DND-41 (cell line): ENCODE data around the gene MBOAT7.
"Not testable (repeated sequence)": the region's sequence is repeated elsewhere in the genome, so short reads cannot be mapped to it uniquely, and the experiment has no call there.

Experiments used
- ATAC-seq: fragments of 200-7000 bp; cut with Tn5 transposase; 3 replicates; pipeline ENCODE4 v1.9.1; 2021; ENCODE audit warnings: low read depth; ENCODE audit not compliant: insufficient read depth
- DNase-seq: peaks from one replicate; pipeline ENCODE4 v3.0.0-alpha.2; 2020
- H2AFZ ChIP-seq: 2 replicates; pipeline ENCODE4 v1.6.0; 2012; ENCODE audit warnings: low read depth, low read length
- H3K27ac ChIP-seq: 2 replicates; pipeline ENCODE4 v1.5.1; 2012; ENCODE audit warnings: low read length, inconsistent platforms
- H3K27me3 ChIP-seq: fragments of 200-600 bp; sonication (generic); 2 replicates; pipeline ENCODE4 v1.6.0; 2012; ENCODE audit warnings: low read length, mild to moderate bottlenecking, inconsistent platforms; ENCODE audit not compliant: insufficient read depth, poor library complexity
- H3K36me3 ChIP-seq: 2 replicates; pipeline ENCODE4 v1.5.1; 2012; ENCODE audit warnings: low read length, inconsistent platforms; ENCODE audit not compliant: insufficient read depth
- H3K4me1 ChIP-seq: 2 replicates; pipeline ENCODE4 v1.5.1; 2012; ENCODE audit warnings: mild to moderate bottlenecking, low read length; ENCODE audit not compliant: insufficient read depth
- H3K4me2 ChIP-seq: 2 replicates; pipeline ENCODE4 v1.6.0; 2012; ENCODE audit warnings: mild to moderate bottlenecking, moderate library complexity, low read length, inconsistent platforms; ENCODE audit not compliant: insufficient read depth
- H3K4me3 ChIP-seq, 2 experiments: fragments of 200-600 bp in 1 of 2; shearing (Covaris generic) in 1 of 2; 2 replicates each; pipeline ENCODE4 v1.5.1; 2012 to 2016; ENCODE audit warnings: inconsistent platforms in 2 of 2, low read length in 2 of 2, mild to moderate bottlenecking in 2 of 2, low read depth in 1 of 2, moderate library complexity in 1 of 2
- H3K79me2 ChIP-seq: 2 replicates; pipeline ENCODE4 v1.6.0; 2012; ENCODE audit warnings: low read length, inconsistent platforms; ENCODE audit not compliant: insufficient read depth
- H3K9ac ChIP-seq: 2 replicates; pipeline ENCODE4 v1.6.0; 2012; ENCODE audit warnings: low read depth, mild to moderate bottlenecking, inconsistent platforms, low read length, moderate library complexity
- H3K9me3 ChIP-seq: 2 replicates; pipeline ENCODE4 v1.5.1; 2012; ENCODE audit warnings: low read length, moderate library complexity, mild to moderate bottlenecking, inconsistent platforms; ENCODE audit not compliant: insufficient read depth, severe bottlenecking
- H4K20me1 ChIP-seq: 2 replicates; pipeline ENCODE4 v1.6.0; 2012; ENCODE audit warnings: low read length; ENCODE audit not compliant: insufficient read depth
- EZH2 ChIP-seq: IDR thresholded peaks from 3 replicates; pipeline ENCODE4 v1.6.1; 2012; ENCODE audit warnings: borderline replicate concordance, low read depth, mild to moderate bottlenecking, moderate library complexity, low read length, inconsistent platforms; ENCODE audit not compliant: severe bottlenecking
- TF ChIP-seq, protein P1 (sequence below): IDR thresholded peaks from 2 replicates; pipeline ENCODE4 v1.5.1; 2012; ENCODE audit warnings: borderline replicate concordance, low read length, moderate library complexity, mild to moderate bottlenecking; ENCODE audit not compliant: poor library complexity, severe bottlenecking; ENCODE audit errors: extremely low read depth

MBOAT7 gene

DNA sequence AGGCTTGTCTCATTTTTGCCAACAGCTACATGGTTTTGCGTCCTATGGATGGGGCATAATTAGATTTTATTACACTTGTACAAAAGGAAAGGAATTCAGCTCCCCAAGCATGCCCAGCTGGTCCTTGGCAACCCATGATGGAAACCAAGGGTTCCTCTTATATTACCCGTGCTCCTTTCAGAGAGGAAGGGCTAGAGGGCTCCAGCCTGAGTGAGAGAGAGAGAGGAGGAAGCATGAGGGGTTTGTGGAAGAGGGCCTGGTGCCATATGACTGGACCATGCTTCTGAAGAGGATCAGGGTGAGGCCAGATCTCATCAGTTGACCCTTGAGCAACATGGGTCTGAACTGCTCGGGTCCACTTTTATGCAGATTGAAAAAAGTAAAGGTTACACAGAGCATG is 7.7 kb upstream of the MBOAT7 start:
- Histone ChIP-seq H3K36me3 (peaks cover 26% of the 10 kb centered on the region), H3K27ac (no peak overlapping the region), H3K79me2 (peaks cover 29% of the 10 kb centered on the region), H3K9me3 (no peaks in the 10 kb centered on the region), H3K4me1 (peaks cover 30% of the 10 kb centered on the region), H3K27me3 (no peaks in the 10 kb centered on the region), H4K20me1 (peaks cover 17% of the 10 kb centered on the region), H3K4me3 (no peak overlapping the region), H3K4me2 (no peak overlapping the region), H3K9ac (no peak overlapping the region), H2AFZ (no peak overlapping the region)
- DNase-seq = no peak
- TF ChIP-seq, protein P1, sequence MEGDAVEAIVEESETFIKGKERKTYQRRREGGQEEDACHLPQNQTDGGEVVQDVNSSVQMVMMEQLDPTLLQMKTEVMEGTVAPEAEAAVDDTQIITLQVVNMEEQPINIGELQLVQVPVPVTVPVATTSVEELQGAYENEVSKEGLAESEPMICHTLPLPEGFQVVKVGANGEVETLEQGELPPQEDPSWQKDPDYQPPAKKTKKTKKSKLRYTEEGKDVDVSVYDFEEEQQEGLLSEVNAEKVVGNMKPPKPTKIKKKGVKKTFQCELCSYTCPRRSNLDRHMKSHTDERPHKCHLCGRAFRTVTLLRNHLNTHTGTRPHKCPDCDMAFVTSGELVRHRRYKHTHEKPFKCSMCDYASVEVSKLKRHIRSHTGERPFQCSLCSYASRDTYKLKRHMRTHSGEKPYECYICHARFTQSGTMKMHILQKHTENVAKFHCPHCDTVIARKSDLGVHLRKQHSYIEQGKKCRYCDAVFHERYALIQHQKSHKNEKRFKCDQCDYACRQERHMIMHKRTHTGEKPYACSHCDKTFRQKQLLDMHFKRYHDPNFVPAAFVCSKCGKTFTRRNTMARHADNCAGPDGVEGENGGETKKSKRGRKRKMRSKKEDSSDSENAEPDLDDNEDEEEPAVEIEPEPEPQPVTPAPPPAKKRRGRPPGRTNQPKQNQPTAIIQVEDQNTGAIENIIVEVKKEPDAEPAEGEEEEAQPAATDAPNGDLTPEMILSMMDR = no peak
- no peak for TF ChIP-seq EZH2
- no peak for ATAC-seq

DNA sequence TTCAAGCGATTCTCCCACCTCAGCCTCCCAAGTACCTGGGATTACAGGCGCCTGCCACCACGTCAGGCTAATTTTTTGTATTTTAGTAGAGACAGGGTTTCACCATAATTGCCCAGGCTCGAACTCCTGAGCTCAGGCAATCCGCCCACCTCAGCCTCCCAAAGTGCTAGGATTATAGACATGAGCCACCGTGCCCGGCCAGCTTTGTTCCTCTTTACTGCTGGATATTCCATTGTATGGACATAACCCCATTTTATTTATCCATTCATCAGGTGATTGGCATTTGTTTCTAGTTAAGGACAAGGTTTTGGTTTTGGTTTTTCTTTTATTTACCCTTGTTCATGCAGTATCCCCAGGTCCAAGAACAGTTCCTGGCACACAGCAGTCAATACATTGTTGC is 7.2 kb upstream of the MBOAT7 start:
- Histone ChIP-seq H3K9ac (no peak overlapping the region), H2AFZ (no peak overlapping the region), H3K36me3 (peaks cover 20% of the 10 kb centered on the region), H3K27me3 (no peaks in the 10 kb centered on the region), H3K4me3 (no peak overlapping the region), H3K79me2 (peaks cover 29% of the 10 kb centered on the region), H3K27ac (no peak overlapping the region), H3K9me3 (no peaks in the 10 kb centered on the region), H3K4me1 (peaks cover 30% of the 10 kb centered on the region), H4K20me1 (peaks cover 17% of the 10 kb centered on the region), H3K4me2 (no peak overlapping the region)
- no peak for DNase-seq
- TF ChIP-seq, protein P1 = no peak
- ATAC-seq = no peak

DNA sequence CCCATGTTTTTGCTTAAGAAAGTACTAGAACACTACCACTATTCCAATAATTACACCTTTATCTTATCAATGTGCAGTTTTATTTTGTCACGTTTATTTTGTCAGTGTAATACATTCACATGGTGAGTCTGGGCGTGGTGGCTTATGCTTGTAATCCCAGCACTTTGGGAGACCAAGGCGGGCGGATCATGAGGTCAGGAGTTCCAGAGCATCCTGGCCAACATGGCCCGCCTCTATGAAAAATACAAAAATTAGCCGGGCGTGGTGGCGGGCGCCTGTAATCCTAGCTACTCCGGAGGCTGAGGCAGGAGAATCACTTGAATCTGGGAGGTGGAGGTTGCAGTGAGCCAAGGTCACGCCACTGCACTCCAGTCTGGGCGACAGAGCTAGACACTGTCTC is 5.1 kb upstream of the MBOAT7 start:
- not testable (repeated sequence) for H3K27me3 ChIP-seq, H3K9ac ChIP-seq, H3K4me3 ChIP-seq, ATAC-seq, H3K9me3 ChIP-seq, H3K4me2 ChIP-seq, H2AFZ ChIP-seq, DNase-seq, H3K27ac ChIP-seq
- Histone ChIP-seq H3K4me1 (peaks cover 21% of the 10 kb centered on the region), H3K79me2 (peaks cover 17% of the 10 kb centered on the region), H3K36me3 (peaks cover 15% of the 10 kb centered on the region), H4K20me1 (peaks cover 14% of the 10 kb centered on the region)

DNA sequence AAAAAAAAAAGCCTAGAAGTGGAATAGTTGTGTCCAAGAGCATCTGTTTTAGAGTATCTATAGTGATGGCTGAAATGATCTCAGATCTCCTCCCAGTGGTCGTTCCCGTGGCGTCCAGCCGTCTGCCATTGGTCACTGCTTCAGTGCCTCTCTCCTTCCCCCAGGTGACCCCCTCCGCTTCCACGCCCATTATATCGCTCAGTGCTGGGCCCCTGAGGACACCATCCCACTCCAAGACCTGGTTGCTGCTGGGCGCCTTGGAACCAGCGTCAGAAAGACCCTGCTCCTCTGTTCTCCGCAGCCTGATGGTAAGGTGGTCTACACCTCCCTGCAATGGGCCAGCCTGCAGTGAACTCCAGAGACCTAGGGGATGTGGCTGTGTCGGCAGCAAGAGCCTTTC is 3.6 kb upstream of the MBOAT7 start:
- ATAC-seq (no peak), DNase-seq (no peak)
- Histone ChIP-seq H3K27me3 (no peaks in the 10 kb centered on the region), H3K36me3 (peaks cover 15% of the 10 kb centered on the region), H3K4me1 (peaks cover 28% of the 10 kb centered on the region), H3K4me2 (no peak overlapping the region), H3K27ac (no peak overlapping the region), H3K4me3 (no peak overlapping the region), H3K79me2 (peaks cover 27% of the 10 kb centered on the region), H4K20me1 (peaks cover 14% of the 10 kb centered on the region), H3K9ac (peak overlapping the region; percentile 10; the same call in 1 of the 2 replicates), H2AFZ (no peak overlapping the region), H3K9me3 (no peaks in the 10 kb centered on the region)
- TF ChIP-seq, protein P1 = no peak
- TF ChIP-seq EZH2 = no peak
